Gastrocnemius medialis (tissue), 4 donors: ENCODE data around the gene HCFC2. TPM values are rescaled to one million over a fixed set of nuclear protein-coding genes. Genes with fewer than 3 reads are reported as not detected.

Experiments used
- ATAC-seq, 2 donors: fragments of 150-250 bp; one replicate each; pipeline ENCODE4 v1.9.1; 2016
- DNase-seq, 2 donors: peaks; one replicate each; pipeline ENCODE4 v3.0.0-alpha.2; 2019
- H3K27ac ChIP-seq, 4 donors: fragments of 200-600 bp; sonication (generic); 1 replicate in 1 of 4; 2 replicates in 3 of 4; pipeline ENCODE4 v1.5.1; 2016 to 2018; ENCODE audit warnings: mild to moderate bottlenecking in 2 of 4, moderate library complexity in 1 of 4
- H3K27me3 ChIP-seq, 3 donors: fragments of 200-600 bp; sonication (generic) in 2 of 3; 1 replicate in 1 of 3; 2 replicates in 2 of 3; pipeline versions ENCODE4 v1.5.1 to v1.6.0; 2016 to 2019; ENCODE audit warnings: mild to moderate bottlenecking in 1 of 3, moderate library complexity in 1 of 3
- H3K36me3 ChIP-seq, 2 donors: fragments of 200-600 bp; sonication (generic) in 1 of 2; one replicate each; pipeline ENCODE4 v1.5.1; 2017 to 2018
- H3K4me1 ChIP-seq, 2 donors: fragments of 200-600 bp; sonication (generic) in 1 of 2; one replicate each; pipeline ENCODE4 v1.5.1; 2016 to 2017; ENCODE audit warnings: mild to moderate bottlenecking in 2 of 2
- H3K4me3 ChIP-seq, 4 donors: fragments of 200-600 bp; sonication (generic) in 3 of 4; 1 replicate in 1 of 4; 2 replicates in 3 of 4; pipeline ENCODE4 v1.5.1; 2016 to 2019; ENCODE audit warnings: mild to moderate bottlenecking in 2 of 4
- H3K9me3 ChIP-seq, 3 donors: fragments of 200-600 bp; sonication (generic) in 2 of 3; 1 replicate in 1 of 3; 2 replicates in 2 of 3; pipeline ENCODE4 v1.5.1; 2016 to 2019
- POLR2A ChIP-seq, 2 donors: fragments of 450-650 bp; IDR thresholded peaks; one replicate each; pipeline ENCODE4 v1.6.1; 2017; ENCODE audit warnings: antibody characterized with exemption in 2 of 2, mild to moderate bottlenecking in 2 of 2, moderate library complexity in 2 of 2
- in situ Hi-C, 4 donors: fragments of 200-750 bp; cut with MboI; loops; one replicate each; pipeline versions ENCODE4 v1.15.0 to v1.8.0; 2017; ENCODE audit warnings: low sequenced_read_pairs in 4 of 4
- intact Hi-C: fragments of 100-400 bp; cut with DNase I; formaldehyde crosslinking; loops from one replicate; pipeline ENCODE4 v1.15.1; 2023; ENCODE audit warnings: low total_unique reads
- total RNA-seq, 4 donors: library from RNA; depleted of rRNA; stranded (reverse); fragments of >200 nt; gene quantifications; one replicate each; pipeline versions ENCODE4 v1.1.0 to v1.2.3, GENCODE V29; 2016
- TF ChIP-seq, protein P1 (sequence below), 5 experiments: fragments of 450-650 bp in 3 of 5; fragments of 200-600 bp in 2 of 5; sonication (generic) in 2 of 5; IDR thresholded peaks in 4 of 5; conservative IDR thresholded peaks in 1 of 5; 1 replicate in 4 of 5; 2 replicates in 1 of 5; pipeline ENCODE4 v1.5.1; 2016 to 2019; ENCODE audit warnings: antibody characterized with exemption in 5 of 5, mild to moderate bottlenecking in 3 of 5, moderate library complexity in 3 of 5

HCFC2 gene
- total RNA-seq, 4 donors from 2014 or later, result 19.4 to 27.7 (median 21.8) TPM

DNA sequence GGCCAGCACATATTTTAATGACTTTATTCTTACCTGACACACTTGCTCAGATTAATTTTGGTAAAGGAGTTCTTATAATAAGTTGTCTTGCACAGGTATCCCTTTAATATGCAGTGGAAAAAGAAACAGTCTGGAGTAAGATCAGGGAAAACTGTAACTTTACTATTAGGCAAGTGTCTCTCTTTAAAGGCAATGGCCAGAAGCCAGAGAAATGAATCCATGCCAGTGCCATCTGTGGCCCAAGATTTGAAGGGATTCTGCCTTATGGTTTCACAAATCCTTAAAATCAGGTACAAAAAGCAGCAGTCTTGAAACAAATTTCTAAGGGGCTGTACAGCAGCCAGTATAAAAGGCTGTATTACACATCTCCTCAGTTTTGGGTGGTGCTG lies 51.2 kb downstream of the HCFC2 start:
- intact Hi-C loops, result no loop called here
- Histone ChIP-seq H3K27me3 (no peaks in the 10 kb centered on the region), H3K4me1 (no peaks in the 10 kb centered on the region), H3K36me3 (peaks cover 0 to 26% of the 10 kb centered on the region in 2 donors), H3K27ac (peak overlapping the region in 1 of 4 donors; percentile 18), H3K4me3 (no peak overlapping the region), H3K9me3 (no peaks in the 10 kb centered on the region)
- no peak for DNase-seq
- in situ Hi-C loops, result loop anchor here in 1 of 4 donors (25.0 kb wide), 1 partner anchor 178 kb away; the partner anchor contains the start of gene HSP90B1
- no peak for TF ChIP-seq POLR2A (IDR thresholded peaks at IDR 0.05)
- TF ChIP-seq, protein P1, sequence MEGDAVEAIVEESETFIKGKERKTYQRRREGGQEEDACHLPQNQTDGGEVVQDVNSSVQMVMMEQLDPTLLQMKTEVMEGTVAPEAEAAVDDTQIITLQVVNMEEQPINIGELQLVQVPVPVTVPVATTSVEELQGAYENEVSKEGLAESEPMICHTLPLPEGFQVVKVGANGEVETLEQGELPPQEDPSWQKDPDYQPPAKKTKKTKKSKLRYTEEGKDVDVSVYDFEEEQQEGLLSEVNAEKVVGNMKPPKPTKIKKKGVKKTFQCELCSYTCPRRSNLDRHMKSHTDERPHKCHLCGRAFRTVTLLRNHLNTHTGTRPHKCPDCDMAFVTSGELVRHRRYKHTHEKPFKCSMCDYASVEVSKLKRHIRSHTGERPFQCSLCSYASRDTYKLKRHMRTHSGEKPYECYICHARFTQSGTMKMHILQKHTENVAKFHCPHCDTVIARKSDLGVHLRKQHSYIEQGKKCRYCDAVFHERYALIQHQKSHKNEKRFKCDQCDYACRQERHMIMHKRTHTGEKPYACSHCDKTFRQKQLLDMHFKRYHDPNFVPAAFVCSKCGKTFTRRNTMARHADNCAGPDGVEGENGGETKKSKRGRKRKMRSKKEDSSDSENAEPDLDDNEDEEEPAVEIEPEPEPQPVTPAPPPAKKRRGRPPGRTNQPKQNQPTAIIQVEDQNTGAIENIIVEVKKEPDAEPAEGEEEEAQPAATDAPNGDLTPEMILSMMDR (IDR thresholded peaks at IDR 0.05 in 4 of 5, conservative IDR thresholded peaks at IDR 0.05 in 1 of 5), result no peak
- no peak for ATAC-seq

DNA sequence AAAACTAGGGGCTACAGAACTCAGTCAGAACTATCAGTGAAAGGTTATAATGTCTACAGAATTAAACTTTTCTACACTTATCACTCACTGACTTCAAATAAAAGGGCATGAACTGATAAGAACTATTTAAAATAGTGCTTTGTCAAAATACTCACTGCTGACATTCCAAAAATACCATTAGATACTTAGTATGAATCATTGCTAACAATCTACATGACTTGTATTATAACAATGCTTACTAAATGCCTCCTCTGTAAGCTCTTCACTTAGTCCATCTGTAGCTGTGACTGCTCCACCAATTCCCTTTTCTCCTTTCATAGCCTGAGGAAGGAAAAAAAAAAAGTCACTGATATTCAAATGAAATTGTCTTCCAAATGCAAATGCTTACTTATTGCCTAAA lies 56.7 kb downstream of the HCFC2 start:
- H3K36me3 ChIP-seq, result peaks cover 3 to 63% of the 10 kb centered on the region in 2 donors
- no peak overlapping the region for H3K27ac ChIP-seq
- H3K9me3 ChIP-seq, result no peaks in the 10 kb centered on the region
- intact Hi-C loops (no loop called here), in situ Hi-C loops (loop anchor here in 1 of 4 donors (25.0 kb wide), 1 partner anchor 184 kb away; the partner anchor contains the start of gene HSP90B1)
- no peaks in the 10 kb centered on the region for H3K4me1 ChIP-seq
- DNase-seq (no peak), ATAC-seq (no peak)
- TF ChIP-seq, protein P1 (IDR thresholded peaks at IDR 0.05 in 4 of 5, conservative IDR thresholded peaks at IDR 0.05 in 1 of 5), result no peak
- TF ChIP-seq POLR2A (IDR thresholded peaks at IDR 0.05), result no peak
- no peak overlapping the region for H3K4me3 ChIP-seq
- H3K27me3 ChIP-seq, result no peaks in the 10 kb centered on the region

DNA sequence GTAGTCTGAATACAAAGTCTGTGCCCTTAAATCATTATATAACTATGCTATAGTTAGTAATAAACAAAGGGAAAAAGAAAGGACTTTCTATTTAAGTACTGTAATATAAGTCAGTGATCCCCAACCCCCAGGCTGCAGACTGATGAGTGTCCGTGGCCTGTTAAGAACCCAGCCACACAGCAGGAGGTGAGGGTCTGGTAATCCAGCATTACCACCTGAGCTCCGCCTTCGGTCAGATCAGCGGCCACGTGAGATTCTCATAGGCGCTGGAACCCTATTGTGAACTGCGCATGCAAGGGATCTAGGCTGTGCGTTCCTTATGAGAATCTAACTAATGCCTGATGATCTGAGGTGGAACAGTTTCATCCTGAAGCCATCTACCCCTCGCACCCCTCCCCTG lies 58.0 kb downstream of the HCFC2 start:
- ATAC-seq, result no peak
- H3K4me3 ChIP-seq, result no peak overlapping the region
- no peak for TF ChIP-seq POLR2A (IDR thresholded peaks at IDR 0.05)
- TF ChIP-seq, protein P1 (IDR thresholded peaks at IDR 0.05 in 4 of 5, conservative IDR thresholded peaks at IDR 0.05 in 1 of 5), result no peak
- in situ Hi-C loops (loop anchor here in 1 of 4 donors (25.0 kb wide), 1 partner anchor 185 kb away; the partner anchor contains the start of gene HSP90B1), intact Hi-C loops (no loop called here)
- no peak overlapping the region for H3K27ac ChIP-seq
- H3K9me3 ChIP-seq, result no peaks in the 10 kb centered on the region
- H3K27me3 ChIP-seq, result no peaks in the 10 kb centered on the region
- H3K36me3 ChIP-seq, result peaks cover 3 to 71% of the 10 kb centered on the region in 2 donors
- no peaks in the 10 kb centered on the region for H3K4me1 ChIP-seq
- DNase-seq, result no peak

DNA sequence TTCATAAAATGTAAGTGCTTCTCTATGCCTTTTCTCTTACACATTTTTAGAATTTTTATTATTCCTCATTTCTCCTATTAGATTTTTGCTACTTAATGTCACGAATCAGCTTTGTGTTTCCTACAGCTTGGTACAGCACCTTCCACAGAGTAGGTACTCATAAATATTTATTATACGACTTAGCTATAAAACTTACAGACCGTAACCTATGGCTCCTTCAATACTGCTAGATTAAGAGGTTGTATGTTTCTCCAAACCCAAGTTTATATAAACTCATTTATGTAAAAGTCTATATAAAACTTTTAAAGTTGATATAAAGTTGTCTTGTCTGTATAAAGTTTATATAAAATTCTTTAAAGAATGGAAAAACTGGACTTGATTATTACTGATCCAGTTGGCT lies 62.2 kb downstream of the HCFC2 start:
- ATAC-seq (no peak), DNase-seq (no peak)
- Histone ChIP-seq H3K9me3 (no peaks in the 10 kb centered on the region), H3K4me1 (peaks cover 6 to 13% of the 10 kb centered on the region in 2 donors), H3K27ac (no peak overlapping the region), H3K4me3 (no peak overlapping the region), H3K27me3 (no peaks in the 10 kb centered on the region), H3K36me3 (peaks cover 10 to 45% of the 10 kb centered on the region in 2 donors)
- in situ Hi-C loops (no loop called here), intact Hi-C loops (no loop called here)
- TF ChIP-seq POLR2A (IDR thresholded peaks at IDR 0.05), result no peak
- TF ChIP-seq, protein P1 (IDR thresholded peaks at IDR 0.05 in 4 of 5, conservative IDR thresholded peaks at IDR 0.05 in 1 of 5), result no peak

DNA sequence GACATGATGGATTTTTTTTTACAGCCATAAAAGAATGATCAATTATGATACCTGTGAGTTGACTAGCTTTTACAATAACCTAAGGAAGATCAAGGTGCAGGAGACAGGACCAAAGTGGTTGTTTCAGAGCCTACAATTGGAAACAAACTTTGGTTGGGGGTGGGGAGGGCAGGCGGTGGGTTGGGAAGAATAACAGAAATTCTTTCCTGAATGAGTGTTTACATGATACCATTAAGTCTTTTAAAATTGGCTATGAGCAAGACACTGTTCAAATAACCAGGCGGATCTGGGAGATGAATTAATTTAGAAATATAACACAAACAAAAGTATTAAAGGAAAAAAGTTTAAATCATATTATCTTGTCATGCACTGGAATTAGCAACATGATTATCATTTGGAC lies 66.4 kb downstream of the HCFC2 start:
- no peak for DNase-seq
- peaks cover 26 to 29% of the 10 kb centered on the region in 2 donors for H3K4me1 ChIP-seq
- intact Hi-C loops, result no loop called here

More for the DNA sequence above, 66.4 kb downstream of the HCFC2 start:
- no peak overlapping the region for H3K27ac ChIP-seq
- TF ChIP-seq, protein P1 (IDR thresholded peaks at IDR 0.05 in 4 of 5, conservative IDR thresholded peaks at IDR 0.05 in 1 of 5), result no peak
- TF ChIP-seq POLR2A (IDR thresholded peaks at IDR 0.05), result no peak
- in situ Hi-C loops, result no loop called here
- no peaks in the 10 kb centered on the region for H3K27me3 ChIP-seq
- no peaks in the 10 kb centered on the region for H3K9me3 ChIP-seq
- ATAC-seq, result no peak
- no peak overlapping the region for H3K4me3 ChIP-seq
- peaks cover 9 to 29% of the 10 kb centered on the region in 2 donors for H3K36me3 ChIP-seq
